Epithelial cell of prostate (primary cell): ENCODE data around the gene CTIF.

ENCODE experiments used
- DNase-seq: peaks from one replicate; pipeline ENCODE4 v3.0.0-alpha.2; 2011; ENCODE audit warnings: low read depth, low spot score
- H3K27ac ChIP-seq: fragments of 450-650 bp; 2 replicates; pipeline ENCODE4 v1.5.1; 2017; ENCODE audit warnings: mild to moderate bottlenecking

CTIF gene

DNA sequence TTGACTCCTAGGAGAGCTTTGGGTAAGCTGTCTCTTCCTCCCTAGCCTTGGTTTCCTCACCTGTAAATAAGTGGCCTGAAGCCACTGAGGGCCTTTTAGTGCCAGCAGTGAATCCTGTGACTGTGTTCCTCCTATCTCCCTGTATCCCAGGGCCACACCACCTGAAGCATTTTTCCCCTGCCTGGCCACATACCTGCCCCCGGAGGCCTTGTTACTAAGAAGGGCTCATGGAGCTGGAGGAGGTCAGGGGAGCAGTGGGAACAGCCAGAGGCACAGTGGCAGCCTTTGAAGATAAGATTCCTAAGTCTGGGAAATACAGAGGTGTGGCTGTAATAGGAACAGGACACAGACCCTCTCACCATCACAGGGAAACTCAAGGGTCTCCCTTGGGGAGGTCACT lies 249.5 kb downstream of the CTIF start:
- no peak overlapping the region for H3K27ac ChIP-seq

GRCh38 chr18:48789259-48789812 lies 250.5 kb downstream of the CTIF start:
- no peak for DNase-seq
- no peak overlapping the region for H3K27ac ChIP-seq

More for the DNA sequence above, 249.5 kb downstream of the CTIF start:
- DNase-seq: no peak

DNA sequence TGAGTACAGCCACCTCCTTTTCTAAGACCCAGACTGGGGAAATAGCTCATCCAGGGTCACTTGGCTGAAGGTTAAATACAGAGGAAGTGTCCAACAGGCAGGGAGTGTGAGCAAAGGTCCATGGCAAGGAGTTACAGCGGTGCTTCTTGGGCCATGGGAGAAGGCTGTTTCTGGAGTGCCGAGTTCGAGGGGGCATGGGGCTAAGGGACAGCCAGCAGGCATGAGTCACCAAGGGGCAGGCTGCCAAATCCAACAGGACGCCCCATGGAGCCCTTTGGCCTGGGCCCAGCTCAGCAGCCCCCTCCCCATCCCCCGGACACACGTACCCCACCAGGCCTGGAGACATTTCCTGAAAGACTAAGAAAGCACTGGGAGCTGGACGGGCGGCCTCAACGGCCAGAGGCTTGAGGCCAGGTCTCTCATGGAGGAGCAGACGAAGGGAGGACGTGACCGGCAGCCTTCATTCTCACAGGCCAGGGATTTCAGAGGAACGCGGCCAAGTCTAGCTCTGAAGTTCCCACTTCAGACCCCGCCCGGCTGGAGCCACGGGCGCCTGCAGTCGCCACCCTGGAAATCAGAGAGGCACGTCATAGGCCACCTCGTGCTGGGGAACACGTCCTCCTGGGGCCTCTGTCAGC lies 251.5 kb downstream of the CTIF start:
- DNase-seq: no peak

DNA sequence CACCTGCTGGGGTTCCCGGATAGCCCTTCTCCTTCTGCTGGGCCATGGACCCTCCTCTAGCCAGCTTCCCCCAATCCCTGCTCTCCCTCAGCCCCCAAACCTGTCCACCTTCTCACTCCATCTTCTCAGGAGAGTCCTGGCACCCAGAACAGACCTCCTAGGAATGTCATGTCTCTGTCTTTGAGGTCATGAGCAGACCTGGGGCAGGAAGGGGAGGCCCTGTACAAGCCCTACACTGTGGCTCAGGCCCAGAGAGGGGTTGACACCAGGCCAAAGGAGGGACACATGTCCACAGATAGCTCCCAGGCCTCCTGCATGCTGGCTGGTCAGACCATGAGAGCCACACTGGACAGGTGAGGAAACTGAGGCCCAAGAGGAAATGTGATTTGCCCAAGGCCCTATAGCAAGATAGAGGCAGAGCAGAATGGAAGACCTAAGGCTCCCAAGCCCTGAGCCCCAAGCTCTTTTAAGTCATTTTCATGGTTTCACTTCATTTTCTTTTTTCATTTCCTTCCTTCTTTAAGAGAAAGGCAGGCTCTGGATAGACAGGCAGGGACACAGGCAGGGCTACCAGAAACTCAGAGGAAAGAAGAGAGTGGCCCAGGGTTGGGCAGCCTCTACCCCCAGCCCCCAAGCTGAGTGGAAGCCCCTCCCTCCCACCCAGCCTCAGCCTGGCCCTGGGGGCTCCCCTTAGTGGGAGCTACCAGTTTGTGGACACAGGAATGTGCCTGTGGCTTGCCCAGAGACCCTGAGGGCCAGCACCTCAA lies 252.2 kb downstream of the CTIF start:
- H3K27ac ChIP-seq: no peak overlapping the region

More for the DNA sequence above, 251.5 kb downstream of the CTIF start:
- H3K27ac ChIP-seq: no peak overlapping the region

GRCh38 chr18:48791636-48792105 lies 252.8 kb downstream of the CTIF start:
- H3K27ac ChIP-seq: no peak overlapping the region
- no peak for DNase-seq

More for the DNA sequence above, 252.2 kb downstream of the CTIF start:
- DNase-seq: no peak

- no peak overlapping the region for H3K27ac ChIP-seq
- no peak for DNase-seq
Measured at GRCh38 chr18:48792141-48792540, 253.3 kb downstream of the CTIF start.

GRCh38 chr18:48792611-48793380 lies 254.0 kb downstream of the CTIF start:
- no peak overlapping the region for H3K27ac ChIP-seq
- DNase-seq: no peak

GRCh38 chr18:48794251-48794970 lies 255.6 kb downstream of the CTIF start:
- DNase-seq: no peak
- H3K27ac ChIP-seq: no peak overlapping the region

GRCh38 chr18:48795696-48796095 lies 256.9 kb downstream of the CTIF start:
- no peak for DNase-seq
- H3K27ac ChIP-seq: no peak overlapping the region

- no peak overlapping the region for H3K27ac ChIP-seq
- no peak for DNase-seq
Measured at GRCh38 chr18:48796491-48797205, 257.8 kb downstream of the CTIF start.

DNA sequence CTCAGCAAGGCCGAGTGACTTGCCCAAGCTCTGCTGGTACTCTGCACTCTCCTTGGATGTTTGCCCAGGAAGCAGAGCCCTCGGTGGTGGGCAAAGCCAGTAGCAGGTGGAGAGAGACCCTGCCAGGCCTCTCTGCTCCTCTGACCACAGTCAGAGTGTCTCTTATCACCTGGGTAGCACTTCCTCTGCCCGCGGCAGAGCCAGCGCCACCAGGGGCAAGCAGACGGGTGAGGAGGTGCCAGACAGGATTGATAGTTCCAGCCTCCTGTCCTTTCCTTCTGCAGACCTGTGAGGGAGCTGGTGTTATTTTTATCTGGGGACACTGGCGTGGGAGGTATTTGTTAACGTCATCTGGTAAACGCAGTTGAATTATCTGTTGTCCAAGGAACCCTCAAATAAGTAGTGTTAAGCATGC lies 259.0 kb downstream of the CTIF start:
- DNase-seq: no peak
- H3K27ac ChIP-seq: no peak overlapping the region

DNA sequence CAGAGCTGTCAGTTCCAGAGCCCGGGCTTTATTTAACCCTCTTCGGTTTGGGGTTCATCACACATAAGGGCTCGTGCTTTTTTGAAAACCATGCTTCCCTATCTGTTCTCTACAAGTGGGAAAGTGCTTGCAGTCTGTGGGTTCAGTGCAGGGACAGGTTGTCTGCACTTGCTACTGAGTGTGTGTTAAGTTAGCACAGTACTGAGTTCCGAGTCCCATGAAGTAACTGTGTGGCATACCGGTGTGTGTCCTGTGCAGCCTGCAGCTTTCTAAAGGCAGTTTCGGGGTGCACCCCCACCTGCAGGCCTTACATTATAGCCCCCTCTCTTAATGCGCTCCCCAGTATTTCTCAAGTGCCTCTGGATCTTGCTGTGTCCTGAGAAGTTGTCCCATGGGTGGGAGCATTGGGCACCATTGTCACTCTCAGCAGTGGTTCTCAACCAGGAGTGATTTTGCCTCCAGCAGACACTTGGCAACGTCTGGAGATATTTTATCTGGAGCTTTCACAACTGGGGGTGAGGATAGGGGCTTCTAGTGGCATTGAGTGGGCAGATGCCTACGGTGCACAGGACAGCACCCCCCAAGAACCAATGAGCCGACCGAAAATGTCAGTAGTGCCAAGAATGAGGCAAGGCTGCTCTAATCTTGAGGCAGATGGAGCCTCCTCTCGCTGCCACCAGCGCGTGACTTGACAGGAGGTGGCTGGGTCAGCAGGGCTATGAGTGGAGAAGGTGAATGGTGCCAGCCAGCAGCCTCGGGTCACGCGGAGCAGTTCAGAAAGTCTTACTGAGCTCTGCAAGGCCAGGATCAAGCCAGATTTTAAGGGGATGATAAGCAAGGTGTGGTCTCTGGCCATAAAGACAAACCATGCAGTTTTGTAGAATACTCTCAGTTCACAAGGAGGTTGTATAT lies 259.8 kb downstream of the CTIF start:
- H3K27ac ChIP-seq: no peak overlapping the region
- no peak for DNase-seq

DNA sequence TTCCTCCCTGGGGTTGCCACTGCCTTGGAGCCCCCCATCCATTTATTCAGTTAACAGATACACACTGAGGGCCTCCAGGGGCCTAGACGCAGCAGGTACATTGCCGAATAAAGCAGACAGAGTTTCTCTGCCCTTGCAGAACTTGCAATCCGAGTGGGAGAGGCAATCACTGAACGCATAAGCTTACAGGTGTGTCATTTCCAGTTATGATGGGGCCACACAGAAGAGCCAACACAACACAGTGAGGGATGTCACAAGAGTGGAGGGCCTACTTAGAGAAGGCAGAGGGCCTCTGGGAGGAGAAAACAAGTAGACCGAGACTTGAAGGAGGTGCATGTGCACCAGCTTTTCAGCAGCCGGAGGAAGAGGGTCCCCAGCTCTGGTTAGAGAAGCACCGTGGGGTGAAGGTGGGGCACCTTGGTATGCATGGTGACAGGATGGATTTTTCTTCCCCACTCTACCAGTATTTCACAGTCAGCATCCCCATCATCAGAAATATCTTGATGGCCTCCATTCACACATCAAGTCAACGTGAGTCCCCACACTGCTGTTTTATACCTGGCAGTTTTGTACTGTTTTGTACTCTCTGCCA lies 261.0 kb downstream of the CTIF start:
- DNase-seq: no peak
- H3K27ac ChIP-seq: no peak overlapping the region

- DNase-seq: no peak
- H3K27ac ChIP-seq: no peak overlapping the region
Measured at GRCh38 chr18:48800466-48800865, 261.6 kb downstream of the CTIF start.

GRCh38 chr18:48800876-48801727 lies 262.3 kb downstream of the CTIF start:
- no peak overlapping the region for H3K27ac ChIP-seq
- no peak for DNase-seq

- no peak overlapping the region for H3K27ac ChIP-seq
- no peak for DNase-seq
Measured at GRCh38 chr18:48801728-48802542, 263.1 kb downstream of the CTIF start.
